ENCODE data around the gene TOR1A.

GRCh38 chr9:129868023-129868871 is 44.3 kb upstream of the TOR1A start:
- TF ChIP-seq CTCF (conservative IDR thresholded peaks at IDR 0.05; ENCODE audit: low read depth in 2 of 2) (no peak; a peak in 1 of 4 replicates), POLR2AphosphoS5 (IDR thresholded peaks at IDR 0.05; ENCODE audit: low read depth) (no peak), EZH2phosphoT487 (IDR thresholded peaks at IDR 0.05; ENCODE audit: unreplicated experiment) (no peak), ZNF462 (CRISPR knock-in tag; IDR thresholded peaks at IDR 0.05) (no peak), EZH2 (IDR thresholded peaks at IDR 0.05; ENCODE audit: low read depth, unreplicated experiment) (no peak), JUNB (IDR thresholded peaks at IDR 0.05; ENCODE audit: unreplicated experiment) (no peak), ZNF331 (CRISPR knock-in tag; IDR thresholded peaks at IDR 0.05; ENCODE audit: low read depth) (no peak), NANOG (IDR thresholded peaks at IDR 0.05; ENCODE audit: borderline replicate concordance) (no peak), ZNF114 (CRISPR knock-in tag; IDR thresholded peaks at IDR 0.05) (no peak), CREB1 (CRISPR knock-in tag; IDR thresholded peaks at IDR 0.05; ENCODE audit: low read depth) (no peak), STAT1 (IDR thresholded peaks at IDR 0.05; ENCODE audit: unreplicated experiment) (no peak)
- TF ChIP-seq, protein P1, sequence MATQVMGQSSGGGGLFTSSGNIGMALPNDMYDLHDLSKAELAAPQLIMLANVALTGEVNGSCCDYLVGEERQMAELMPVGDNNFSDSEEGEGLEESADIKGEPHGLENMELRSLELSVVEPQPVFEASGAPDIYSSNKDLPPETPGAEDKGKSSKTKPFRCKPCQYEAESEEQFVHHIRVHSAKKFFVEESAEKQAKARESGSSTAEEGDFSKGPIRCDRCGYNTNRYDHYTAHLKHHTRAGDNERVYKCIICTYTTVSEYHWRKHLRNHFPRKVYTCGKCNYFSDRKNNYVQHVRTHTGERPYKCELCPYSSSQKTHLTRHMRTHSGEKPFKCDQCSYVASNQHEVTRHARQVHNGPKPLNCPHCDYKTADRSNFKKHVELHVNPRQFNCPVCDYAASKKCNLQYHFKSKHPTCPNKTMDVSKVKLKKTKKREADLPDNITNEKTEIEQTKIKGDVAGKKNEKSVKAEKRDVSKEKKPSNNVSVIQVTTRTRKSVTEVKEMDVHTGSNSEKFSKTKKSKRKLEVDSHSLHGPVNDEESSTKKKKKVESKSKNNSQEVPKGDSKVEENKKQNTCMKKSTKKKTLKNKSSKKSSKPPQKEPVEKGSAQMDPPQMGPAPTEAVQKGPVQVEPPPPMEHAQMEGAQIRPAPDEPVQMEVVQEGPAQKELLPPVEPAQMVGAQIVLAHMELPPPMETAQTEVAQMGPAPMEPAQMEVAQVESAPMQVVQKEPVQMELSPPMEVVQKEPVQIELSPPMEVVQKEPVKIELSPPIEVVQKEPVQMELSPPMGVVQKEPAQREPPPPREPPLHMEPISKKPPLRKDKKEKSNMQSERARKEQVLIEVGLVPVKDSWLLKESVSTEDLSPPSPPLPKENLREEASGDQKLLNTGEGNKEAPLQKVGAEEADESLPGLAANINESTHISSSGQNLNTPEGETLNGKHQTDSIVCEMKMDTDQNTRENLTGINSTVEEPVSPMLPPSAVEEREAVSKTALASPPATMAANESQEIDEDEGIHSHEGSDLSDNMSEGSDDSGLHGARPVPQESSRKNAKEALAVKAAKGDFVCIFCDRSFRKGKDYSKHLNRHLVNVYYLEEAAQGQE (IDR thresholded peaks at IDR 0.05; ENCODE audit: unreplicated experiment) = no peak
- TF ChIP-seq, protein P2, sequence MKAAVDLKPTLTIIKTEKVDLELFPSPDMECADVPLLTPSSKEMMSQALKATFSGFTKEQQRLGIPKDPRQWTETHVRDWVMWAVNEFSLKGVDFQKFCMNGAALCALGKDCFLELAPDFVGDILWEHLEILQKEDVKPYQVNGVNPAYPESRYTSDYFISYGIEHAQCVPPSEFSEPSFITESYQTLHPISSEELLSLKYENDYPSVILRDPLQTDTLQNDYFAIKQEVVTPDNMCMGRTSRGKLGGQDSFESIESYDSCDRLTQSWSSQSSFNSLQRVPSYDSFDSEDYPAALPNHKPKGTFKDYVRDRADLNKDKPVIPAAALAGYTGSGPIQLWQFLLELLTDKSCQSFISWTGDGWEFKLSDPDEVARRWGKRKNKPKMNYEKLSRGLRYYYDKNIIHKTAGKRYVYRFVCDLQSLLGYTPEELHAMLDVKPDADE (IDR thresholded peaks at IDR 0.05) = no peak

All from GM23338 (cell line).